Loucy (cell line): ENCODE results near the gene POLR2B.

Experiments used
- EZH2phosphoT487 ChIP-seq: fragments of 200-600 bp; IDR thresholded peaks from 2 replicates; pipeline ENCODE4 v1.6.1; 2018; ENCODE audit warnings: antibody characterized with exemption, mild to moderate bottlenecking, moderate library complexity, borderline replicate concordance
- TF ChIP-seq, protein P1 (sequence below): fragments of 200-600 bp; sonication (generic); conservative IDR thresholded peaks from 2 replicates; pipeline ENCODE4 v1.5.1; 2014; ENCODE audit warnings: mild to moderate bottlenecking, antibody characterized with exemption, low read length

DNA sequence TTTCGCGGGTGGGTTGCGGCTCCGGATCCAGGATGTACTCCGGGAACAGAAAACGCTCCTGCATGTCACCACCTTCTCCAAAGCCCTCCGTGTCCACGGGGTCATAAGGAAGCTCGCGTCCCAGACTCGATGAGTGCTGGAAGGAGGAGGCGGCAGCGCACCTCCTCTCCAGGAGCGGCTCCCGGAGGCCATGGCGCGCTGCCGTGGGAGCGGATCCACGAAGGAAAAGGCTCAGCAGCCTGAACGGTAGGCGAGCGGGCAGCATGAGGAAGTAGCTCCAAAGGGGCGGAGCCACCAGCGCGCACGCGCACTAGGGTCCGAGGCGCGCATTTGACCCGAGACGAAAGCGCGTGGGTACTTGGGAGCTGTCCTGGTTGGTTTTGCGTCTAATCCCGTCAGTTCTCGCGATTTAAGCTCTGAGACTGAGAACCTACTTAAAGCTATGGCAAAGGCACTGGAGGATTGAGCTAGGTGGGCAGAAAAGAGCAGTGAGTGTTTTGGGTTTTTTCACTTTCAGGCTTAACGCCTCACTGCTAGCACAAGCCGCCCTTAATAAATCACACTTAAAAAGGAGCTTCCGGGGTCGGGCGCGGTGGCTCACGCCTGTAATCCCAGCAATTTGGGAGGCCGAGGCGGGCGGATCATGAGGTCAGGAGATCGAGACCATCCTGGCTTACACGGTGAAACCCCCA lies 1.2 kb upstream of the POLR2B start, which contains the start of gene NOA1:
- TF ChIP-seq, protein P1, sequence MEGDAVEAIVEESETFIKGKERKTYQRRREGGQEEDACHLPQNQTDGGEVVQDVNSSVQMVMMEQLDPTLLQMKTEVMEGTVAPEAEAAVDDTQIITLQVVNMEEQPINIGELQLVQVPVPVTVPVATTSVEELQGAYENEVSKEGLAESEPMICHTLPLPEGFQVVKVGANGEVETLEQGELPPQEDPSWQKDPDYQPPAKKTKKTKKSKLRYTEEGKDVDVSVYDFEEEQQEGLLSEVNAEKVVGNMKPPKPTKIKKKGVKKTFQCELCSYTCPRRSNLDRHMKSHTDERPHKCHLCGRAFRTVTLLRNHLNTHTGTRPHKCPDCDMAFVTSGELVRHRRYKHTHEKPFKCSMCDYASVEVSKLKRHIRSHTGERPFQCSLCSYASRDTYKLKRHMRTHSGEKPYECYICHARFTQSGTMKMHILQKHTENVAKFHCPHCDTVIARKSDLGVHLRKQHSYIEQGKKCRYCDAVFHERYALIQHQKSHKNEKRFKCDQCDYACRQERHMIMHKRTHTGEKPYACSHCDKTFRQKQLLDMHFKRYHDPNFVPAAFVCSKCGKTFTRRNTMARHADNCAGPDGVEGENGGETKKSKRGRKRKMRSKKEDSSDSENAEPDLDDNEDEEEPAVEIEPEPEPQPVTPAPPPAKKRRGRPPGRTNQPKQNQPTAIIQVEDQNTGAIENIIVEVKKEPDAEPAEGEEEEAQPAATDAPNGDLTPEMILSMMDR: no peak
- TF ChIP-seq EZH2phosphoT487: no peak
